Erythroblast (primary cell): ENCODE data around the gene SYK.
A peak's percentile ranks its signal among the peaks of the same experiment; 100 is the strongest.

Source experiments
- DNase-seq, 2 experiments: peaks; one replicate each; lab custom pipeline; 2025; lab: John Stamatoyannopoulos, UW
- GATA1 ChIP-seq: IDR thresholded peaks from 2 replicates; pipeline ENCODE4 v1.6.1; 2011; ENCODE audit warnings: low read depth, mild to moderate bottlenecking, control low read depth, low read length, moderate library complexity
- POLR2A ChIP-seq: IDR thresholded peaks from 2 replicates; pipeline ENCODE4 v1.6.1; 2011; ENCODE audit warnings: mild to moderate bottlenecking, low read length

Gene SYK

GRCh38 chr9:90842176-90842777 is 40.7 kb downstream of the SYK start:
- TF ChIP-seq GATA1: no peak
- TF ChIP-seq POLR2A: no peak
- peak; percentile 7 to 35 for DNase-seq

DNA sequence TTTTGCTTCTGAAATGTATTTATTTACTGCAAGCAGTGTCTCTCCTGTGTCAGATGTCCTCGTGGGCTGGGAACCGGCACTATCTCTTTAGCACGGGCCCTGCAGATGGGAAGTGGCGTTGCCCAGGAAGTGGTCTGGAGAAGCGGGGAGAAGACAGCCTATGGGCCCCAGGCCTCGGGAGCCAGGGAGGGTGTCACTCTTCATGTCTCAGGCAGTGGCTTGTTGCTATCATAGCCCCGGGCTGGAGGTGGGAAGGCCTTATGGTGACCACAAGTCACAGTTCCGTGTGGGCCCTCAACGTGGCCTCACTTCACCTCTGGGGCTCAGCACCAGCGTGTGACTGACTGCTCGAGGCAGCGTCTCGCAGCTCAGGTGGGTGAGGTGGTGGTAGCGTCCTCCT is 41.4 kb downstream of the SYK start:
- TF ChIP-seq POLR2A (no peak), GATA1 (no peak)
- peak; percentile 7 to 39 for DNase-seq

DNA sequence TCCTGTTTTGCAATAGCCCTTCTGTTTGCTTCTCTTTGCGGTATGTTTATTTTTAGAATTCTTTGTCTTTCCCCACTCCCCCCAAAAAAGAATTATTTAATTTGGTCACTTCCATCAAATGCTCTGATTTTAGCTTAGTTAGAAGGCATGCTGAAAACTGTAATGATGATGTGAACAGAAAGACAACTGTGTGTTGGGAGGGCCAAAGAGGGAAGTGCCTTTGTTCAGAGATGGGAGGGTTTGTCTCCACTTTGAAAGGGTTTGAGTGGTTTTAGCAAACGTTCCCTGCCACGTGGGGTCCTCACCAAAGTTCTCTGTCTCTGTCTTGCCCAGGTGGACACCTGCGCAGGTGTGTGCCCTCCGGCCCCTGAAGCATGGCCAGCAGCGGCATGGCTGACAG is 41.9 kb downstream of the SYK start:
- no peak for DNase-seq
- TF ChIP-seq GATA1: no peak
- no peak for TF ChIP-seq POLR2A

GRCh38 chr9:90844326-90844725 is 42.7 kb downstream of the SYK start:
- DNase-seq: no peak
- TF ChIP-seq GATA1 (no peak), POLR2A (no peak)

GRCh38 chr9:90846770-90847419 is 45.3 kb downstream of the SYK start:
- no peak for TF ChIP-seq POLR2A
- no peak for TF ChIP-seq GATA1

GRCh38 chr9:90847971-90848370 is 46.4 kb downstream of the SYK start:
- TF ChIP-seq GATA1 (no peak), POLR2A (no peak)
- no peak for DNase-seq

More at GRCh38 chr9:90846770-90847419, 45.3 kb downstream of the SYK start:
- DNase-seq: no peak

GRCh38 chr9:90848866-90849265 is 47.2 kb downstream of the SYK start:
- TF ChIP-seq POLR2A: no peak
- TF ChIP-seq GATA1: no peak

GRCh38 chr9:90851444-90851843 is 49.8 kb downstream of the SYK start:
- no peak for DNase-seq
- TF ChIP-seq GATA1: no peak
- no peak for TF ChIP-seq POLR2A

More at GRCh38 chr9:90848866-90849265, 47.2 kb downstream of the SYK start:
- no peak for DNase-seq

DNA sequence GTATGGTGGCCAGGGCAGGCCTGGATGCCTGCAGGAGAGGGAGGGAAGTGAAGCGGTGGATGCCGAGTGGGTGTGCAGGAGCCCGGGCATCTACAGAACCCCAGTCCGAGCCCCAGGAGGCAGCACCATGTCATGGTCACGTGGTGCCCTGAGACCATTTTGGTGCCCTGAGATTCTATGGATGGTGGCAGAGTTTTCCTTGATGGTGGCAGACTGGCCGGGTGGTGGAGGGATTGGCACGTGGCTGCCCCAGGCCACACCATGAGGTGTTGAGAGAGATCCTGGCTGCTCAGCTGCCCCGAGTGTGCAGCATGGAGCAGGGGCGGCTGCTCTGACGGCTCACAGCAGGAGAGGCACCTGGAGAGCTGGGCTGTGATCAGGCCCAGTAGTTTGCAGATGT is 52.3 kb downstream of the SYK start:
- TF ChIP-seq POLR2A: no peak
- TF ChIP-seq GATA1: no peak
- DNase-seq: no peak

- no peak for TF ChIP-seq GATA1
- TF ChIP-seq POLR2A: no peak
- DNase-seq: no peak
These were observed 53.1 kb downstream of the SYK start for GRCh38 chr9:90854637-90855175.

- TF ChIP-seq POLR2A (no peak), GATA1 (no peak)
- DNase-seq: no peak
These were observed 53.7 kb downstream of the SYK start for GRCh38 chr9:90855208-90855902.

DNA sequence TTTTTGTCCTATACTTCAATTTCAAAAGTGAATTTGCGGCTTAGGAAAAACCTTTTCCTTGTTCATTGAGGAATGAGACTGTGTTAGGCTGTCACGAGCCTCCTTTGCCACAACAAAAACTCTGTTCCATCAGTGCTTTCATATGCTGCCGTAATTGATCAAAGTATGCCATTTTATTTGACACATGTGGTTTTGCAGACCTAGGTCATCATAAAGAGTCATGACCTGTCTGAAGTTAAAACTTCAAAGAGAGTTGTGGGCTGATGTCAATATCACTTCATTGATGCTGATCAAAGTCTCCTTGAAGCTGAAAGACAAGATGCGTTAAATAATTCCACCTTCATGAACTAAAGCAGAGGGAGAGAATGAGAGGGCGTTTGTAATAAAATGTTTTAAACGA is 55.5 kb downstream of the SYK start:
- no peak for DNase-seq
- TF ChIP-seq POLR2A (no peak), GATA1 (no peak)

DNA sequence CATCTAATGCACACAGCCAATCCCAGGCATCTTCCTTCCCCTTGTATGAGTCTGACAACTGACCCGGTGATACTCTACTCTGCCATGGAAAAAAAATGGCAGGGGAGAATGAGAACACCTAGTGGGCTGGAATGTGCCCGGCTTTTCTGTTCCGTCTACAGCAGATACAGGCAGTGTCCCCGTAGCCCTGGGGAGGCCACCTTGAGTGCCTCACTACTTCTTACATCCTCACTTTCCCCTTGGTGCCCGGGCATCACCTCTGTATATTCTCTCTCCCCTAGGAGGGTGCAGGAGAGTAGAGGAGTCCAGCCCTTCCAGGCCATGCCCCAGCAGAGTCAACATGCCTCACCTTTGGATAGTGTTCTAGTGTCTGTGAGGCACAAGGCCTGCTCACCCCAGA is 56.2 kb downstream of the SYK start:
- DNase-seq: no peak
- TF ChIP-seq POLR2A: no peak
- TF ChIP-seq GATA1: no peak

DNA sequence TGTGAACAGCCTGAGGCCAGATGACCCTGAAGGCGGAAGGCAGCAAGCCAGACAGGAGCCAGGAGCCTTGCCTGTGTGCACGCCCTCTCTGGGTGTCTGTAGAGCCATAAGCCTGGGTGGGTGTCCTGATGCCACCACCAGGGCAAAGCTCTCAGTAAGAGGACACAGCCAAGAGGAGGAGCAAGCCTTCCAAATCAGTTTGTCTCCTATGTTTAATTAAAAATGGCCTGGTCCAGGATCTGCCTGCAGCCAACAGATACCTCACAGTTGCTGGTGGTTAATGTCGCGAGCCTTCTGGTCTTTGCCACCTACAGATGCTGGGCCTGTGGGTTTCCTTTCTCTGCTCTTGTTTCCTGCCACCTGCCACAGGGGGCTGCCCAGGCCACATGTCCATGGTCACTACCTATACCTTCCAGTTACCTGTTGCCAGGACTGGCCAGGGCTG is 56.9 kb downstream of the SYK start:
- no peak for TF ChIP-seq POLR2A
- no peak for TF ChIP-seq GATA1
- no peak for DNase-seq

- DNase-seq: no peak
- TF ChIP-seq POLR2A (no peak), GATA1 (no peak)
These were observed 58.8 kb downstream of the SYK start for GRCh38 chr9:90860382-90860781.
